ENCODE measurements around the gene GP1BA.

GP1BA gene

DNA sequence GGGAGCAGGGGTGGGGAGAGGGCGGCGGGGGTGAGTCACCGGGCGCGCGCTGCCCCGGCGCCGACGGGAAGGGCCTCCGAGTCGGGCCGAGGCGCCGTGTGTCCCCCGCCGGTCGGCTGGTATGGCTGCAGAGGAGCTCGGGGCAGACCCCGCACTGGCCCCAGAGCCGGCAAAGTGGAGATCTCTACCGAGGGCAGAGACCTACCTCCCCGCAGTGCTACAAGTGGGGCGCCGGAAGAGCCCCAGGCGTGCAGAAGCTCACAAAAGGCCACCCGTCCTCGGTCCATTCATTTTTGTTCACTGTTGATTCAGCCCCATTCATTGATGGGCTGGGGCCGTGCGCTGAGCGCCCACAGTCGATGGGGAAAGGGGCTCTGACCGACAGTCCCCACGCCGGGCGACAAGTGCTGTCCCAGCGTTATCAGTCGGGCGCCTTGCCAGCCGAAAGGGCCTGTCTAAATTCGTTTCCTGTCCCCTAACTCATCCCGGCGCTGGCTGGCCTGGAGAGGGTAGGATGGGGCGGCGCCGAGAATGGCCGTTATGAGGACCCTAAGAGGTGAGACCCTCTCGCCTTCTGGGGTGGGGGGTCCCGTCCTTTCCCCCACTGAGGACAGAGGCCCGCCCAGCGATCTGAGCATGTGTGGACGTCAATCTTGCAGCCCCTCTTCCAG, 18.1 kb downstream of the GP1BA start:
- Mint-ChIP-seq H3K4me1 (peaks cover 42% of the 10 kb centered on the region), H3K36me3 (peaks cover 46% of the 10 kb centered on the region), H3K9me3 (no peaks in the 10 kb centered on the region), H3K4me3 (peak overlapping the region; percentile 93), H3K27ac (peak overlapping the region; percentile 99)
- ATAC-seq (peak; percentile 23), DNase-seq (ENCODE audit: low spot score in 2 of 2) (no peak)

GRCh38 chr17:4950746-4951204, 18.7 kb downstream of the GP1BA start, which contains the start of gene ENO3:
ENO3 (plus strand) TSS chr17:4951119; CDS start chr17:4951830, 711 bp downstream.
- Mint-ChIP-seq H3K9me3 (no peaks in the 10 kb centered on the region), H3K27ac (peak within 1 kb of the TSS; percentile 99), H3K4me3 (peak within 1 kb of the TSS; percentile 93), H3K4me1 (peaks cover 37% of the 10 kb centered on the region), H3K36me3 (peaks cover 41% of the 10 kb centered on the region)
- ATAC-seq (no peak), DNase-seq (ENCODE audit: low spot score in 2 of 2) (no peak)

DNA sequence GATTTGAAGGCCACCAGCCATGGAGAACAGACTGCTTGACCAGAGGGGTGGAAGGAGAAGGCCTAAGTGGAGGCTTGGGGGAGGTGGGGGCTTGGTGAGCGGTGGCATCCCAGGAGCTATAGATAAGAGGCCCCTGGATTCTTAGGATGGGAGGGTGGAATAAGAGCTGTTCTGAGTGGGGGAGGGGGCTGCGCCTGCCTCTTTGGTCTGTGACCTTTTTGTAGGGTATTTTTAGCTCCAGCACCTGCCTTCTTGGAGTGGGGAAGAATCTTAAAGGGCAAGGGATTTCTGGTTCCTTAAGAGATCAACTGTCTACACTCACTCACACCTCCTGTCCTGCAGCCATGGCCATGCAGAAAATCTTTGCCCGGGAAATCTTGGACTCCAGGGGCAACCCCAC, 19.4 kb downstream of the GP1BA start:
- H3K4me3 Mint-ChIP-seq = peak overlapping the region; percentile 93
- ATAC-seq = no peak
- H3K27ac Mint-ChIP-seq = peak overlapping the region; percentile 99
- H3K36me3 Mint-ChIP-seq = peaks cover 34% of the 10 kb centered on the region
- no peaks in the 10 kb centered on the region for H3K9me3 Mint-ChIP-seq
- no peak for DNase-seq (ENCODE audit: low spot score in 2 of 2)
- H3K4me1 Mint-ChIP-seq = peaks cover 31% of the 10 kb centered on the region

DNA sequence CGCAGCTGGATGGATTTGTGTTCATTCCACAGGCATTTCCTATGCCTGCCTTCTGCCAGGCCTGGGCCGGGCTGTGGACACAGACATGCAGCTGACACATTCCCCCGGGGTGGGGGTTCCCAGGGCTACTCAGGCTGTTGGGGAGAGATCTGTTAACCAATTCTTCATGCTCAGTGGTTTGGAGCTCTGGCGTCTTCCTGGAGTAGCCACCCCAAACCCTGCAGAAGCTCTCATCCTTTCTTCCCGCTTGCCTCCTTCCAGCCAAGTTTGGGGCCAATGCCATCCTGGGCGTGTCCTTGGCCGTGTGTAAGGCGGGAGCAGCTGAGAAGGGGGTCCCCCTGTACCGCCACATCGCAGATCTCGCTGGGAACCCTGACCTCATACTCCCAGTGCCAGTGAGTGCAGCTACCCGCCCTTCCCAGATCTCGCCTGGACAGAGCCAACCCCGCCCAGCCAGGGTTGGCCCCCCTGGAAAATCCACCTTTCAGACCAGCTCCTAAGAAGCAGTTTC, 21.4 kb downstream of the GP1BA start:
- no peak for DNase-seq (ENCODE audit: low spot score in 2 of 2)
- Mint-ChIP-seq H3K4me3 (no peak overlapping the region), H3K4me1 (peaks cover 22% of the 10 kb centered on the region), H3K9me3 (no peaks in the 10 kb centered on the region), H3K27ac (no peak overlapping the region), H3K36me3 (peaks cover 20% of the 10 kb centered on the region)
- no peak for ATAC-seq

DNA sequence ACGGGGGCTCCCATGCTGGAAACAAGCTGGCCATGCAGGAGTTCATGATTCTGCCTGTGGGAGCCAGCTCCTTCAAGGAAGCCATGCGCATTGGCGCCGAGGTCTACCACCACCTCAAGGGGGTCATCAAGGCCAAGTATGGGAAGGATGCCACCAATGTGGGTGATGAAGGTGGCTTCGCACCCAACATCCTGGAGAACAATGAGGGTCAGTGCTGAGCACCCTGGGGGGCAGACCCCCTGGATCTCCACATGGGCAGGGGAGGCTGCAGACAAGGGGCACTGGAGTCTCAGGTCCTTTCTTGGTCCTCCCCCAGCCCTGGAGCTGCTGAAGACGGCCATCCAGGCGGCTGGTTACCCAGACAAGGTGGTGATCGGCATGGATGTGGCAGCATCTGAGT, 23.0 kb downstream of the GP1BA start:
- DNase-seq (ENCODE audit: low spot score in 2 of 2) (no peak), ATAC-seq (no peak)
- H3K4me1 Mint-ChIP-seq = peaks cover 19% of the 10 kb centered on the region
- no peaks in the 10 kb centered on the region for H3K9me3 Mint-ChIP-seq
- peaks cover 25% of the 10 kb centered on the region for H3K36me3 Mint-ChIP-seq
- H3K27ac Mint-ChIP-seq = no peak overlapping the region
- no peak overlapping the region for H3K4me3 Mint-ChIP-seq

DNA sequence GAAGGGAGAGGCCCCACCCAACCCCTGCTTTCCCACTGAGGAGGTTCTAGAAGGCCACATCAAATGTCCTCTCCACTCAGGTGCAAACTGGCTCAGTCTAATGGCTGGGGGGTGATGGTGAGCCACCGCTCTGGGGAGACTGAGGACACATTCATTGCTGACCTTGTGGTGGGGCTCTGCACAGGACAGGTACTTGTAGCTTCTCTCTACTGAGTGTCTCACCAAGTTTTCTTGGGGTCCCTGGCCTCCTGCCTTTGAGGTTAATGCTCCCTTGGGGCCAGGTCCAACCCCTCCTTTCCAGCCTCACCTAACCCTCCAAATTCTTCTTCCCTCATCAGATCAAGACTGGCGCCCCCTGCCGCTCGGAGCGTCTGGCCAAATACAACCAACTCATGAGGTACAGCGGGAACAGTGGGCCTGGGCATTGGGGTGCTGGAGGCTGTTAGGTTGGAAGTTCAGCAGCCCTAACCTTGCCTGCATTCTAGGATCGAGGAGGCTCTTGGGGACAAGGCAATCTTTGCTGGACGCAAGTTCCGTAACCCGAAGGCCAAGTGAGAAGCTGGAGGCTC, 24.5 kb downstream of the GP1BA start:
- Mint-ChIP-seq H3K36me3 (peaks cover 32% of the 10 kb centered on the region), H3K27ac (peak overlapping the region; percentile 45), H3K4me3 (no peak overlapping the region), H3K4me1 (peaks cover 10% of the 10 kb centered on the region), H3K9me3 (no peaks in the 10 kb centered on the region)
- no peak for DNase-seq (ENCODE audit: low spot score in 2 of 2)
- peak; percentile 31 for ATAC-seq

GRCh38 chr17:4958102-4958501, 26.0 kb downstream of the GP1BA start:
- no peak for ATAC-seq
- Mint-ChIP-seq H3K4me1 (peaks cover 6% of the 10 kb centered on the region), H3K4me3 (no peak overlapping the region), H3K27ac (no peak overlapping the region), H3K9me3 (no peaks in the 10 kb centered on the region), H3K36me3 (peaks cover 37% of the 10 kb centered on the region)
- no peak for DNase-seq (ENCODE audit: low spot score in 2 of 2)

- H3K36me3 Mint-ChIP-seq = peaks cover 43% of the 10 kb centered on the region
- peak; percentile 11 for ATAC-seq
Measured at GRCh38 chr17:4959261-4959965, 27.3 kb downstream of the GP1BA start.

GRCh38 chr17:4960279-4960922, 28.3 kb downstream of the GP1BA start:
- DNase-seq (ENCODE audit: low spot score in 2 of 2) (no peak), ATAC-seq (no peak)
- H3K4me3 Mint-ChIP-seq = no peak overlapping the region
- H3K9me3 Mint-ChIP-seq = no peaks in the 10 kb centered on the region
- H3K27ac Mint-ChIP-seq = peak overlapping the region; percentile 16
- H3K4me1 Mint-ChIP-seq = peaks cover 11% of the 10 kb centered on the region
- H3K36me3 Mint-ChIP-seq = peaks cover 43% of the 10 kb centered on the region

More at GRCh38 chr17:4959261-4959965, 27.3 kb downstream of the GP1BA start:
- no peak overlapping the region for H3K4me3 Mint-ChIP-seq
- no peaks in the 10 kb centered on the region for H3K9me3 Mint-ChIP-seq
- H3K4me1 Mint-ChIP-seq = peaks cover 6% of the 10 kb centered on the region
- peak overlapping the region; percentile 83 for H3K27ac Mint-ChIP-seq
- no peak for DNase-seq (ENCODE audit: low spot score in 2 of 2)

DNA sequence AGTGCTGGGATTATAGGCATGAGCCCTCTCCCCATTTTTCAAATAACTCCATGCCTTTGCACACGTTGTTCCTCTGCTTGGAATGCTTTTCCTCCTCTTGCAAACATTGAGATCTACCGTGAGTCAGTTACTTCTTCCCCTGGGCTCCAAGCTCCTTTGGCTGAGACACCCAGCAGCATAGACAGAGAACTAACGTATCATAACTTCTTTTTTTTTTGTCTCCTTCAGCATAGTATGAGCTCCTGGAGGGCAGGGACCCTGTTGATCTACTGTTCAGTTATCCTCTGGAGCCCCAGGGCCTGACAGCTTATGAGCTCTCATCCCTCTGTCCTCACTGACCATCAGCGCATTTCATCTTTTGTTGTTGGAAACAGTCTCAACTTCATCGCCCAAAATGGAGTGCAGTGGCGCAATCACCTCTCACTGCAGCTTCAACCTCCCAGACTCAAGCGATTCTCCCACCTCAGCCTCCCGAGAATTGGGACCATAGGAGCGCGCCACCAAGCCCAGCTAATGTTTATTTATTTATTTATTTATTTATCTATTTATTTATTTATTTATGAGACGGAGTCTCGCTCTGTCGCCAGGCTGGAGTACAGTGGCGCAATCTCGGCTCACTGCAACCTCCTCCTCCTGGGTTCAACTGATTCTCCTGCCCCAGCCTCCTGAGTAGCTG, 33.4 kb downstream of the GP1BA start:
- DNase-seq (ENCODE audit: low spot score in 2 of 2) = no peak
- no peaks in the 10 kb centered on the region for H3K9me3 Mint-ChIP-seq
- peaks cover 19% of the 10 kb centered on the region for H3K4me1 Mint-ChIP-seq
- no peak overlapping the region for H3K27ac Mint-ChIP-seq
- H3K36me3 Mint-ChIP-seq = peaks cover 22% of the 10 kb centered on the region
- no peak overlapping the region for H3K4me3 Mint-ChIP-seq
- no peak for ATAC-seq

GRCh38 chr17:4966844-4967538, 34.9 kb downstream of the GP1BA start:
- no peak for DNase-seq (ENCODE audit: low spot score in 2 of 2)
- ATAC-seq = peak; percentile 81
- Mint-ChIP-seq H3K27ac (no peak overlapping the region), H3K4me3 (no peak overlapping the region), H3K36me3 (peaks cover 8% of the 10 kb centered on the region), H3K4me1 (peaks cover 16% of the 10 kb centered on the region), H3K9me3 (no peaks in the 10 kb centered on the region)

- peaks cover 16% of the 10 kb centered on the region for H3K4me1 Mint-ChIP-seq
- ATAC-seq (peak; percentile 76), DNase-seq (ENCODE audit: low spot score in 2 of 2) (peak; percentile 94 to 99)
- peaks cover 8% of the 10 kb centered on the region for H3K36me3 Mint-ChIP-seq
- H3K27ac Mint-ChIP-seq = no peak within 1 kb of the TSS
- no peaks in the 10 kb centered on the region for H3K9me3 Mint-ChIP-seq
- H3K4me3 Mint-ChIP-seq = no peak within 1 kb of the TSS
Measured at GRCh38 chr17:4967539-4968485, 35.7 kb downstream of the GP1BA start, which contains the start of gene SPAG7. SPAG7 (minus strand) TSS chr17:4967817; CDS start chr17:4967804, 13 bp downstream.

- ATAC-seq (no peak), DNase-seq (ENCODE audit: low spot score in 2 of 2) (peak in 1 of 2 donors; percentile 75)
- no peak overlapping the region for H3K27ac Mint-ChIP-seq
- H3K36me3 Mint-ChIP-seq = peaks cover under 1% of the 10 kb centered on the region
- H3K4me1 Mint-ChIP-seq = peaks cover 16% of the 10 kb centered on the region
- H3K9me3 Mint-ChIP-seq = no peaks in the 10 kb centered on the region
- no peak overlapping the region for H3K4me3 Mint-ChIP-seq
Measured at GRCh38 chr17:4968486-4969046, 36.5 kb downstream of the GP1BA start.

Data from stimulated activated effector memory CD8-positive, alpha-beta T cell treated with anti-CD3 and anti-CD28 coated beads, Interleukin-12 subunit alpha, Interleukin-12 subunit beta, amount 100 ng/mL, for 72 hours (primary cell).